Measurements from ENCODE around the gene LIMCH1.

DNA sequence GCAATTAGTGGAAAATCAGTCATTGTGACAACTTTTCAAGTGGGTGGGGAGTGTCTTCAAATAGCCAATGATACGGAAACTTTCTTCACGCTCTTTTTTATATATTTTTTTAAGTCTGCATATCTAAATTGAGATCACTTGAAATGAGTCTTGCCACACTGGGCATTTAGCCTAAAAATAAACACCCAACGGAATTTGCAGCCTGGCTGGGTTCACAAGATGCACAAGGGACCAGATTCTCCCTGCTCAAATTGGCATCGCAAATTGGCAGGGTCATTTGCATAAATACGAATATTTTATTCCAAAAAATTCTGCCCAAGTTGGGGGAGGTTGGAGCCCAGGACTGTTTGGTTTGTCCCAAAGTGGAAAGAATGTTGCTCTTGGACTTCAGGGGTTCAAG, 87.6 kb downstream of the LIMCH1 start:
- TF ChIP-seq MAFK (IDR thresholded peaks at IDR 0.05; ENCODE audit: low read depth, low read length) (no peak), EGR1 (IDR thresholded peaks at IDR 0.05; ENCODE audit: borderline replicate concordance, low read depth, low read length) (no peak), YY1 (IDR thresholded peaks at IDR 0.05; ENCODE audit: low read depth, low read length) (no peak), PHF8 (conservative IDR thresholded peaks at IDR 0.05; ENCODE audit: low read depth, low read length) (no peak), JUND (IDR thresholded peaks at IDR 0.05; ENCODE audit: low read length) (no peak)
